CD14-positive monocyte (primary cell): ENCODE data around the gene PRAME. TPM values are rescaled to one million over a fixed set of nuclear protein-coding genes. Genes with fewer than 3 reads are reported as not detected.
"Not testable (repeated sequence)": the region's sequence is repeated elsewhere in the genome, so short reads cannot be mapped to it uniquely, and the experiment has no call there.

Experiments used
- DNase-seq, 3 donors: peaks; one replicate each; pipeline ENCODE4 v3.0.0-alpha.2; 2011 to 2022
- H2AFZ ChIP-seq: 2 replicates; pipeline ENCODE4 v1.6.0; 2012; ENCODE audit warnings: mild to moderate bottlenecking, low read depth, low read length, inconsistent platforms; ENCODE audit not compliant: insufficient read depth, poor library complexity, severe bottlenecking
- H3K27ac ChIP-seq, 2 donors: 1 replicate in 1 of 2; 2 replicates in 1 of 2; pipeline ENCODE4 v1.5.1; 2012 to 2013; ENCODE audit warnings: low read length in 2 of 2, control low read depth in 1 of 2, inconsistent platforms in 1 of 2, low read depth in 1 of 2, mild to moderate bottlenecking in 1 of 2
- H3K27me3 ChIP-seq, 2 donors: one replicate each; pipeline versions ENCODE4 v1.6.0 to v1.6.1; 2011 to 2013; ENCODE audit warnings: low read length in 2 of 2; ENCODE audit not compliant: control insufficient read depth in 2 of 2, insufficient read depth in 2 of 2
- H3K36me3 ChIP-seq, 2 donors: replicated peaks in 1 of 2; 1 replicate in 1 of 2; 2 replicates in 1 of 2; pipeline versions ENCODE4 v1.5.1 to v1.6.1; 2012 to 2013; ENCODE audit warnings: low read length in 2 of 2, control low read depth in 1 of 2, inconsistent platforms in 1 of 2, mild to moderate bottlenecking in 1 of 2; ENCODE audit not compliant: insufficient read depth in 2 of 2, control insufficient read depth in 1 of 2
- H3K4me1 ChIP-seq, 2 donors: 1 replicate in 1 of 2; 2 replicates in 1 of 2; pipeline versions ENCODE4 v1.5.1 to v1.6.1; 2012 to 2013; ENCODE audit warnings: low read length in 2 of 2, control low read depth in 1 of 2, inconsistent platforms in 1 of 2, mild to moderate bottlenecking in 1 of 2, moderate library complexity in 1 of 2; ENCODE audit not compliant: insufficient read depth in 2 of 2, control insufficient read depth in 1 of 2
- H3K4me2 ChIP-seq: replicated peaks from 2 replicates; pipeline ENCODE3; 2012; ENCODE audit warnings: low read length, moderate library complexity, mild to moderate bottlenecking; ENCODE audit not compliant: poor library complexity, severe bottlenecking; ENCODE audit errors: extremely low read depth
- H3K4me3 ChIP-seq, 3 experiments: fragments of 200-600 bp in 1 of 3; sonication (generic) in 1 of 3; replicated peaks in 1 of 3; 1 replicate in 2 of 3; 2 replicates in 1 of 3; pipeline ENCODE4 v1.5.1; 2011 to 2013; ENCODE audit warnings: low read length in 3 of 3, mild to moderate bottlenecking in 3 of 3, control low read depth in 2 of 3, low read depth in 2 of 3, inconsistent platforms in 1 of 3, moderate library complexity in 1 of 3
- H3K79me2 ChIP-seq: 2 replicates; pipeline ENCODE4 v1.6.0; 2012; ENCODE audit warnings: mild to moderate bottlenecking, control low read depth, inconsistent platforms, low read length, moderate library complexity; ENCODE audit not compliant: insufficient read depth
- H3K9ac ChIP-seq: 2 replicates; pipeline ENCODE4 v1.6.0; 2017; ENCODE audit warnings: low read length, mild to moderate bottlenecking; ENCODE audit not compliant: insufficient read depth, poor library complexity, severe bottlenecking
- H3K9me3 ChIP-seq, 2 donors: replicated peaks in 1 of 2; 1 replicate in 1 of 2; 2 replicates in 1 of 2; pipeline versions ENCODE4 v1.5.1 to v1.6.1; 2012 to 2013; ENCODE audit warnings: low read length in 2 of 2, control low read depth in 1 of 2; ENCODE audit not compliant: control insufficient read depth in 1 of 2, insufficient read depth in 1 of 2
- H4K20me1 ChIP-seq: 2 replicates; pipeline ENCODE4 v1.6.0; 2012; ENCODE audit warnings: mild to moderate bottlenecking, low read length, control low read depth, moderate library complexity; ENCODE audit not compliant: insufficient read depth
- H3K27ac Mint-ChIP-seq, 7 donors: one replicate each; pipeline ENCODE4 v1.8.0; 2020; ENCODE audit warnings: mild to moderate bottlenecking in 7 of 7, mixed read lengths in 7 of 7, moderate library complexity in 6 of 7, inconsistent platforms in 2 of 7
- H3K27me3 Mint-ChIP-seq, 3 donors: one replicate each; pipeline ENCODE4 v1.8.0; 2021 to 2022; ENCODE audit warnings: low read depth in 3 of 3, mild to moderate bottlenecking in 3 of 3, mixed read lengths in 3 of 3, moderate library complexity in 3 of 3, inconsistent platforms in 1 of 3
- H3K36me3 Mint-ChIP-seq, 2 donors: one replicate each; pipeline ENCODE4 v1.8.0; 2020; ENCODE audit warnings: mixed read lengths in 2 of 2, inconsistent platforms in 1 of 2, mild to moderate bottlenecking in 1 of 2
- H3K4me1 Mint-ChIP-seq: one replicate; pipeline ENCODE4 v1.8.0; 2020; ENCODE audit warnings: mild to moderate bottlenecking, mixed read lengths
- H3K4me3 Mint-ChIP-seq, 2 donors: one replicate each; pipeline ENCODE4 v1.8.0; 2020; ENCODE audit warnings: mild to moderate bottlenecking in 2 of 2, mixed read lengths in 2 of 2, moderate library complexity in 1 of 2
- H3K9me3 Mint-ChIP-seq, 7 donors: one replicate each; pipeline ENCODE4 v1.8.0; 2020 to 2022; ENCODE audit warnings: mixed read lengths in 7 of 7, mild to moderate bottlenecking in 6 of 7, moderate library complexity in 6 of 7, inconsistent platforms in 2 of 7
- CTCF ChIP-seq: fragments of 200-600 bp; IDR thresholded peaks from one replicate; pipeline ENCODE4 v1.8.0; 2022; ENCODE audit warnings: antibody characterized with exemption, mild to moderate bottlenecking
- WGBS: methylation state at CpG from one replicate; pipeline ENCODE4 v1.1.5; 2013; ENCODE audit warnings: missing lambda C conversion rate; ENCODE audit not compliant: insufficient coverage; 5-methylcytosine and 5-hydroxymethylcytosine counted together
- intact Hi-C, 2 donors: fragments of 100-400 bp; cut with micrococcal nuclease; formaldehyde crosslinking; loops; one replicate each; pipeline versions ENCODE4 v1.15.0 to v1.15.1; 2023
- polyA plus RNA-seq, 3 donors: library from polyadenylated mRNA; depleted of rRNA in 1 of 3; unstranded in 2 of 3; stranded (reverse) in 1 of 3; fragments of 300-500 nt in 2 of 3; fragments of >200 nt in 1 of 3; fragmentation: Illumina TruSeq in 2 of 3; gene quantifications; 1 replicate in 2 of 3; 2 replicates in 1 of 3; pipeline ENCODE4 v1.2.3, GENCODE V29; 2012 to 2021

PRAME gene
- polyA plus RNA-seq, 3 donors = not detected

- peaks cover 0 to 18% (median 11%) of the 10 kb centered on the region in 3 donors for H3K27me3 Mint-ChIP-seq
These were observed 43.2 kb downstream of the PRAME start for GRCh38 chr22:22515890-22516289.

GRCh38 chr22:22514431-22514830 lies 44.6 kb downstream of the PRAME start:
- 92% methylated on average over 5 of the region's 8 CpGs for WGBS

More at GRCh38 chr22:22515890-22516289, 43.2 kb downstream of the PRAME start:
- H3K4me1 Mint-ChIP-seq = peaks cover 6% of the 10 kb centered on the region
- no peak overlapping the region for H2AFZ ChIP-seq
- H3K4me3 Mint-ChIP-seq = no peak overlapping the region
- H4K20me1 ChIP-seq = no peaks in the 10 kb centered on the region
- H3K36me3 ChIP-seq = no peaks in the 10 kb centered on the region
- H3K27ac ChIP-seq = no peak overlapping the region
- no peaks in the 10 kb centered on the region for H3K79me2 ChIP-seq
- H3K9ac ChIP-seq = no peak overlapping the region
- intact Hi-C loops = no loop called here
- no peaks in the 10 kb centered on the region for H3K4me1 ChIP-seq
- peaks cover 0 to under 1% of the 10 kb centered on the region in 2 donors for H3K9me3 ChIP-seq
- no peak for TF ChIP-seq CTCF
- no peak overlapping the region for H3K4me3 ChIP-seq
- H3K27ac Mint-ChIP-seq = no peak overlapping the region
- peaks cover 0 to 8% (median under 1%) of the 10 kb centered on the region in 7 donors for H3K9me3 Mint-ChIP-seq
- H3K4me2 ChIP-seq = no peak overlapping the region
- no peak for DNase-seq
- H3K27me3 ChIP-seq = no peaks in the 10 kb centered on the region
- no peaks in the 10 kb centered on the region for H3K36me3 Mint-ChIP-seq

More at GRCh38 chr22:22514431-22514830, 44.6 kb downstream of the PRAME start:
- intact Hi-C loops, H2AFZ ChIP-seq, H3K36me3 Mint-ChIP-seq, H3K27ac Mint-ChIP-seq, H3K4me1 Mint-ChIP-seq, DNase-seq, H3K4me2 ChIP-seq, H4K20me1 ChIP-seq, H3K36me3 ChIP-seq, H3K9me3 ChIP-seq, H3K27ac ChIP-seq, H3K9ac ChIP-seq, H3K4me1 ChIP-seq, H3K79me2 ChIP-seq, H3K4me3 Mint-ChIP-seq, H3K4me3 ChIP-seq, H3K27me3 ChIP-seq: not testable (repeated sequence)
- peaks cover 7 to 16% (median 11%) of the 10 kb centered on the region in 7 donors for H3K9me3 Mint-ChIP-seq
- H3K27me3 Mint-ChIP-seq = peaks cover 0 to 18% (median 7%) of the 10 kb centered on the region in 3 donors
